Measurements from ENCODE around the gene ZSWIM3. TPM values are rescaled to one million over a fixed set of nuclear protein-coding genes. Genes with fewer than 3 reads are reported as not detected.

Gene ZSWIM3
- total and polyA plus RNA-seq, 2 of the 13 experiments (the other 11 are each of a cell fraction or from before 2014, with no cell fraction given) = 5.2 to 5.8 TPM

DNA sequence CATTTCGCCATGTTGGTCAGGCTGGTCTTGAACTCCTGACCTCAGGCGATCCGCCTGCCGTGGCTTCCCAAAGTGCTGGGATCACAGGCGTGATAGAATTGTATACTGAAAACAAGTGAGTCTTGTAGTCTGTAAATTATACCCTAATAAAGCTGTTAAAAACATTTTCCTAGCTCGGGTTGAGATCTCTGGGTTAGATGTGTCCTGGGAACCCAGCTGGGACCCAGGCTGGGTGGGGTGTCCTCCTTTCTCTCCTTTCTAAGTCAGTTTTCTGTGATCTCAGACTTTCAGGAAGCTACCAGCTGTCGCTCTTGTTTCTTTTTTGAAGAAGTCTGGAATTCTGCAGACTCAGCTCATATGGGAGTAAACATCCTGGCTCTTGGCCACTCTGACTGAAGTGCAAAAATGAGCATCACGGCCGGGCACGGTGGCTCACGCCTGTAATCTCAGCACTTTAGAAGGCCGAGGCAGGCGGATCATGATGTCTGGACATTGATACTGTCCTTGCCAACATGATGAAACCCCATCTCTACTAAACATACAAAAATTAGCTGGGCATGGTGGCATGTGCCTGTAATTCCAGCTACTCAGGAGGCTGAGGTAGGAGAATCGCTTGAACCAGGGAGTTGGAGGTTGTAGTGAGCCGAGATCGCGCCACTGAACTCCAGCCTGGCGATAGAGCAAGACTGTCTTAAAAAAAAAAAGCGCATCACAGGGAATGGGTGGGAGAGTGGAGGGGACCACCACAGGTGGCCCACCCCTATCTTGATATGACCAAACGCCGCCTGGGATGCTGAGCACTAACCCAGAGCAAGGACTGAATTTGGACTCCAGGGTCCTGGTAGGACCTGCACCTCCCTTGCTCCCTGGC lies 67.2 kb downstream of the ZSWIM3 start (continued):
- TF ChIP-seq, protein P1, sequence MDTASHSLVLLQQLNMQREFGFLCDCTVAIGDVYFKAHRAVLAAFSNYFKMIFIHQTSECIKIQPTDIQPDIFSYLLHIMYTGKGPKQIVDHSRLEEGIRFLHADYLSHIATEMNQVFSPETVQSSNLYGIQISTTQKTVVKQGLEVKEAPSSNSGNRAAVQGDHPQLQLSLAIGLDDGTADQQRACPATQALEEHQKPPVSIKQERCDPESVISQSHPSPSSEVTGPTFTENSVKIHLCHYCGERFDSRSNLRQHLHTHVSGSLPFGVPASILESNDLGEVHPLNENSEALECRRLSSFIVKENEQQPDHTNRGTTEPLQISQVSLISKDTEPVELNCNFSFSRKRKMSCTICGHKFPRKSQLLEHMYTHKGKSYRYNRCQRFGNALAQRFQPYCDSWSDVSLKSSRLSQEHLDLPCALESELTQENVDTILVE (CRISPR knock-in tag; IDR thresholded peaks at IDR 0.05) = no peak
- TF ChIP-seq HDAC1 (CRISPR knock-in tag; IDR thresholded peaks at IDR 0.05) = peak; percentile 40; the same call in 1 of the 2 replicates
- TF ChIP-seq RELA (CRISPR knock-in tag; IDR thresholded peaks at IDR 0.05) = no peak
- TF ChIP-seq ZNF274 (CRISPR knock-in tag; IDR thresholded peaks at IDR 0.05) = no peak
- peak; percentile 57; the same call in 1 of the 2 replicates for TF ChIP-seq ZNF670 (CRISPR knock-in tag; IDR thresholded peaks at IDR 0.05; ENCODE audit: borderline replicate concordance)
- TF ChIP-seq, protein P2, sequence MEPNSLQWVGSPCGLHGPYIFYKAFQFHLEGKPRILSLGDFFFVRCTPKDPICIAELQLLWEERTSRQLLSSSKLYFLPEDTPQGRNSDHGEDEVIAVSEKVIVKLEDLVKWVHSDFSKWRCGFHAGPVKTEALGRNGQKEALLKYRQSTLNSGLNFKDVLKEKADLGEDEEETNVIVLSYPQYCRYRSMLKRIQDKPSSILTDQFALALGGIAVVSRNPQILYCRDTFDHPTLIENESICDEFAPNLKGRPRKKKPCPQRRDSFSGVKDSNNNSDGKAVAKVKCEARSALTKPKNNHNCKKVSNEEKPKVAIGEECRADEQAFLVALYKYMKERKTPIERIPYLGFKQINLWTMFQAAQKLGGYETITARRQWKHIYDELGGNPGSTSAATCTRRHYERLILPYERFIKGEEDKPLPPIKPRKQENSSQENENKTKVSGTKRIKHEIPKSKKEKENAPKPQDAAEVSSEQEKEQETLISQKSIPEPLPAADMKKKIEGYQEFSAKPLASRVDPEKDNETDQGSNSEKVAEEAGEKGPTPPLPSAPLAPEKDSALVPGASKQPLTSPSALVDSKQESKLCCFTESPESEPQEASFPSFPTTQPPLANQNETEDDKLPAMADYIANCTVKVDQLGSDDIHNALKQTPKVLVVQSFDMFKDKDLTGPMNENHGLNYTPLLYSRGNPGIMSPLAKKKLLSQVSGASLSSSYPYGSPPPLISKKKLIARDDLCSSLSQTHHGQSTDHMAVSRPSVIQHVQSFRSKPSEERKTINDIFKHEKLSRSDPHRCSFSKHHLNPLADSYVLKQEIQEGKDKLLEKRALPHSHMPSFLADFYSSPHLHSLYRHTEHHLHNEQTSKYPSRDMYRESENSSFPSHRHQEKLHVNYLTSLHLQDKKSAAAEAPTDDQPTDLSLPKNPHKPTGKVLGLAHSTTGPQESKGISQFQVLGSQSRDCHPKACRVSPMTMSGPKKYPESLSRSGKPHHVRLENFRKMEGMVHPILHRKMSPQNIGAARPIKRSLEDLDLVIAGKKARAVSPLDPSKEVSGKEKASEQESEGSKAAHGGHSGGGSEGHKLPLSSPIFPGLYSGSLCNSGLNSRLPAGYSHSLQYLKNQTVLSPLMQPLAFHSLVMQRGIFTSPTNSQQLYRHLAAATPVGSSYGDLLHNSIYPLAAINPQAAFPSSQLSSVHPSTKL (CRISPR knock-in tag; IDR thresholded peaks at IDR 0.05) = peak; percentile 59
- no peak for TF ChIP-seq ZNF772 (CRISPR knock-in tag; IDR thresholded peaks at IDR 0.05)
- 0 out of 2 replicates have a peak, but pooled peaks have one; percentile 19 for TF ChIP-seq NCOR1 (IDR thresholded peaks at IDR 0.05; ENCODE audit: borderline replicate concordance, low read length)
- peak; percentile 42; the same call in 1 of the 2 replicates for TF ChIP-seq ZFX (CRISPR knock-in tag; IDR thresholded peaks at IDR 0.05; ENCODE audit: low read depth)
- TF ChIP-seq ZNF709 (CRISPR knock-in tag; IDR thresholded peaks at IDR 0.05) = no peak
- TF ChIP-seq ETV5 (CRISPR knock-in tag; IDR thresholded peaks at IDR 0.05; ENCODE audit: borderline replicate concordance) = peak; percentile 66; the same call in 1 of the 2 replicates
- TF ChIP-seq, protein P3, sequence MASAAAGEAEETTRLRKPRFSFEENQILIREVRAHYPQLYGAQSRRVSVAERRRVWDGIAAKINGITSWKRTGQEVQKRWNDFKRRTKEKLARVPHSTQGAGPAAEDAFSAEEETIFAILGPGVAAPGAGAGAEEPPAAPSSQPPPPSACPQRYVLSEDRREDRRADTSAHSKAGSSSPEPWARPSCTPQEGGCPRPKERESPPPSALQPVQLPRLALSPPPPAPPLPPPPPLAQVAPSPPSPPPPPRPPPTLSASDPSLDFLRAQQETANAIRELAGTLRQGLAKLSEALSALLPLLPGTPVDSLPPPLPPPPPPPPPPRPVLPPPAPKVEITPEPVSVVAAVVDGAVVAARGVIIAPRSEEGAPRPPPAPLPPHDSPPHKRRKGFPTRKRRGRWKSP (CRISPR knock-in tag; IDR thresholded peaks at IDR 0.05) = no peak
- no peak for TF ChIP-seq NFRKB (IDR thresholded peaks at IDR 0.05)
- TF ChIP-seq KDM5B (CRISPR knock-in tag; IDR thresholded peaks at IDR 0.05; ENCODE audit: borderline replicate concordance) = peak; percentile 46; the same call in 1 of the 2 replicates
- no peak for TF ChIP-seq ASH2L (IDR thresholded peaks at IDR 0.05; ENCODE audit: insufficient read length, low read depth, low read length)
- TF ChIP-seq, protein P4, sequence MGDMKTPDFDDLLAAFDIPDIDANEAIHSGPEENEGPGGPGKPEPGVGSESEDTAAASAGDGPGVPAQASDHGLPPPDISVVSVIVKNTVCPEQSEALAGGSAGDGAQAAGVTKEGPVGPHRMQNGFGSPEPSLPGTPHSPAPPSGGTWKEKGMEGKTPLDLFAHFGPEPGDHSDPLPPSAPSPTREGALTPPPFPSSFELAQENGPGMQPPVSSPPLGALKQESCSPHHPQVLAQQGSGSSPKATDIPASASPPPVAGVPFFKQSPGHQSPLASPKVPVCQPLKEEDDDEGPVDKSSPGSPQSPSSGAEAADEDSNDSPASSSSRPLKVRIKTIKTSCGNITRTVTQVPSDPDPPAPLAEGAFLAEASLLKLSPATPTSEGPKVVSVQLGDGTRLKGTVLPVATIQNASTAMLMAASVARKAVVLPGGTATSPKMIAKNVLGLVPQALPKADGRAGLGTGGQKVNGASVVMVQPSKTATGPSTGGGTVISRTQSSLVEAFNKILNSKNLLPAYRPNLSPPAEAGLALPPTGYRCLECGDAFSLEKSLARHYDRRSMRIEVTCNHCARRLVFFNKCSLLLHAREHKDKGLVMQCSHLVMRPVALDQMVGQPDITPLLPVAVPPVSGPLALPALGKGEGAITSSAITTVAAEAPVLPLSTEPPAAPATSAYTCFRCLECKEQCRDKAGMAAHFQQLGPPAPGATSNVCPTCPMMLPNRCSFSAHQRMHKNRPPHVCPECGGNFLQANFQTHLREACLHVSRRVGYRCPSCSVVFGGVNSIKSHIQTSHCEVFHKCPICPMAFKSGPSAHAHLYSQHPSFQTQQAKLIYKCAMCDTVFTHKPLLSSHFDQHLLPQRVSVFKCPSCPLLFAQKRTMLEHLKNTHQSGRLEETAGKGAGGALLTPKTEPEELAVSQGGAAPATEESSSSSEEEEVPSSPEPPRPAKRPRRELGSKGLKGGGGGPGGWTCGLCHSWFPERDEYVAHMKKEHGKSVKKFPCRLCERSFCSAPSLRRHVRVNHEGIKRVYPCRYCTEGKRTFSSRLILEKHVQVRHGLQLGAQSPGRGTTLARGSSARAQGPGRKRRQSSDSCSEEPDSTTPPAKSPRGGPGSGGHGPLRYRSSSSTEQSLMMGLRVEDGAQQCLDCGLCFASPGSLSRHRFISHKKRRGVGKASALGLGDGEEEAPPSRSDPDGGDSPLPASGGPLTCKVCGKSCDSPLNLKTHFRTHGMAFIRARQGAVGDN (CRISPR knock-in tag; IDR thresholded peaks at IDR 0.05) = peak; percentile 24; the same call in 1 of the 2 replicates
- TF ChIP-seq ZBTB20 (CRISPR knock-in tag; IDR thresholded peaks at IDR 0.05; ENCODE audit: borderline replicate concordance, low read depth) = 0 out of 2 replicates have a peak, but pooled peaks have one; percentile 27

Data from HepG2 (cell line).